IPS DF 19.7 (cell line): ENCODE data around the gene CACNG3.
A peak's percentile ranks its signal among the peaks of the same experiment; 100 is the strongest.
"Not testable (repeated sequence)": the region's sequence is repeated elsewhere in the genome, so short reads cannot be mapped to it uniquely, and the experiment has no call there.

Source experiments
- DNase-seq: peaks from one replicate; pipeline ENCODE4 v3.0.0-alpha.2; 2013; ENCODE audit warnings: low read depth, low spot score

CACNG3 gene

DNA sequence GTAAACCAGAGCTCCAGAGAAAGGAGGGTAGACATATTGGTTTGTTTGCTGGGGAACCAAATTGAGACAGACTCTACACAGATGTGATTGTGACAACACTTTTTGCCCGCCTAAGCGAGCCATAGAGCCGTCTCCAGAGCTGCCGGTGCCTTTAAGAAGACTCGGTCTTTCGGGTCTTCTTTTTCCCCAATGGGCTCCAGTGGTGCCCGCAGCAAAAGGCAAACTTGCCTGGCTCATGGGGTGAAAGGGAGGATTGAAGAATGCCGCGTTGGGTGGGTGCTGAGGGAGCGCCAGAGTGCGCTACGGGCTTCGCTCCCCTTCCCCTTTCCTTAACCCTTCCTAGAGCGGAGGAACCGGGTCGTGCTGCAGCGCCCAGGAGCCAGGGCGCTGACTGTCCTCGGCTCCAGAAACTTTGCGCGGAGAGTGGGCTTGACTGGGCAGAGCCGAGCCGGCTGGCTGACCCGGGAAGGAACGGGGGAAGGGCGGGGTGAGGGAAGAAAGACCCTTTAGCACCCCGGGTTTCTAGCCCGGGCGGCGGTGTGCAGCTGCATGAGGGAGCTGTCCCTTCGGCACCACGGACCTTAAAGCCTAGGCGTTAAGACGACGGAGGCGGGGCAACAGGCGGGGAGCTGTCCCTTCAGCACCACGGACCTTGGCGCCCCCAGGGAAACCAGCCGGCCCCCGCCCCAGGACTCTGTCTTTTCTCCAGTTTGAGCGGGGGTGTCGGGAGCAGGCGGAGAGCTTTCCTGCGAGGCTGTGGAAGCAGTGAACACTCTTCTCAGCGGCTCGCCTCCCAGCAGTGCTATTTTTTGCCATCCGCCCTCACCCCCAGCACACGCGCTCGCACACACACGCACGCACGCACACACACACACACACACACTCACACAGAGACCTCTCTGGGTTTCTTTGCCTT, at the start of gene CACNG3:
CACNG3 (plus strand) TSS at position 880 of the 916 bp plus-strand sequence. CDS start 420 bp downstream, outside the sequence.
- DNase-seq, result peak; percentile 47

GRCh38 chr16:24206926-24207325, 49.2 kb upstream of the CACNG3 start:
- no peak for DNase-seq

DNA sequence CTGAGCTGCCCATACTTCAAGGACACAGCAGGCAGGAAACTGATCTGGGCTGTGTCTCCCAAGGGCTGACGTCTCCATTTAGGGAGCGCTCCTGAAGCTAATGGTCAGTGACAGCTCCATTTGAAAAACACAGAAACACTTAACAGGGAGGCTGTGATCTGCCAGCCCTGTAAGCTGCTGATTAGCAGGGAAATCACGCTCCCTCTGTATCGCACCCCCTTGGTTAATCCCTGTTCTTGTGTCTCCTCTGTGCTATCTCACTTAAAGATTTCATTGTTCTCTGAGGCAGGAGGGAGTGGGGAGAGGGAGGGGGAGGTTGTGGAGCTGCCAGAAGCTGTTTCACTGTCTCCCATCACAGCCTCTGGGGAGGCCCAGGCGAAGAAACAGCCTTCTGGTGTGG, 47.4 kb upstream of the CACNG3 start:
- DNase-seq, result peak; percentile 7

DNA sequence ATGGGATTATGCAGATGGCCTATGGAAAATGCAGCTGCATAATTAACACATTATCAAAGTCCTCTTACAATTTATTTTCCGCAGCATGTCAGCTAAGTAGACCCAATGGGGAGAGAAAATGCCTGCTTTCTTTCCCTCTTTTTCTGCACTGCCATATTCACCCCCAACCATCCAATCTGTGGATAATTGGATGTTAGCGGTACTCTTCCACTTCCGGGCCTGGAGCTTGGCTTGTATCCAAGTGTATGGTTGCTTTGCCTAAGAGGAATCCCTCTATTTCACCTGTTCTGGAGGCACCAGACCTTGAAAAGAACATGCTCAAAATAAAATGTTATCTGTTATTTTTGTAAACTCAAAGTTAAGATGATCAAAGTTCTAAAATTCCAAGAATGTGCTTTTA, 41.1 kb upstream of the CACNG3 start:
- DNase-seq, result no peak

GRCh38 chr16:24216961-24217360, 39.2 kb upstream of the CACNG3 start:
- DNase-seq, result no peak

GRCh38 chr16:24217461-24217860, 38.7 kb upstream of the CACNG3 start:
- no peak for DNase-seq

DNA sequence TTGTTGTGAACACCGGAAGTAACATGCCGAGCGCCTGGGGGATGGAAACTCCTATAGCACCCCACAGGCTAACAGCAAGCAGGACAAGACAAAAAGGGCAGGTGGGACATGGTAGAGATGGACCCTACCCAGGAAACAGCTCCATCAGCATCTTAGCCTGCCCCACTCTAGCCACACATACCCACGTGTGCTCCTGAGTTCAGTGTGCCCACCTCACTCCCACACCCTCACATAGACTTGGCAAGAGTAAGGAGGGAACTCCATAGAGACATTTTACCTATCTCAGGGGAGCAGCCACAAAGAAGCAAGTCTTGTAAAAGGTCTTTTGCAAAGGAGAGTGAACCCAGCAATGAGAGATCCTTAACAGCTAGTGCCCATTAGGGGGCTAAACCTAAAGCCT, 37.8 kb upstream of the CACNG3 start:
- DNase-seq, result no peak

DNA sequence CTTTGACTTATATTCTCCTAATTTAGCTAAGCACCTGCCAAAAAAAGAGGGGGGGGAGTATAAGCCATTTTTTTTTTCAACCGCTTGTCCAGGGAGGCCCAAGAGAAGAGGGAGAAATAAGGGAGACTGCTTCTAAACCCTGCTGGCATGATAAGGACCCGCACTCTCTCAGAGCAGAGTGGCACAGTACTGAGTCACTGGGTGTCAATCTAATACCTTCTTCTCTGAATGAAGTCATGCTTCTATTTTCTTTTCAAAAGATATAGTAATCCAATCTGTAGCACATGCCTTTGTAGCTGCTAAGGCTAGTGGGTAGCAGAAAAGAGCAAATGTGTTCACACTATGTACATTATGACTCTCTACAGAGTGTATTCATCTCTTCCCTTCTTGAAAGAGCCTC, 34.9 kb upstream of the CACNG3 start:
- no peak for DNase-seq

DNA sequence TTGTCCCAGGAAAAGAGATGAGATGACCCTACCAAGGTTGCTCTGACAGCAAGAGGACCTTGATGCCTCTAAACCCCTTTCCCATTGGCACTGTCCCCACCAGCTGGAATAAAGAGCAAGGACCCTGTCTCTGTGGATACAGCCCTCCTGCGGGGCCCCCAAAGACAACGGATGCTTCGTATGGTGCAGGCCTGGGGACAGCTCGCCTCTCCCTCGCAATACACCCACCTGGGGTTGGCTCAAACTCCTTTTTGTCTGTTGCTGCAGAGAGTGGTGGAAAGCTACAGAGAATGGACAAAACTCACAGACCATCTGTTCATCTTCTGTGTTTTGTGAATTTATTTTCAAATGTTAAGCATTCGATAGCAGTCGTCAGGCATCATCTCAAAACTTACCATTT, 27.6 kb upstream of the CACNG3 start:
- no peak for DNase-seq

DNA sequence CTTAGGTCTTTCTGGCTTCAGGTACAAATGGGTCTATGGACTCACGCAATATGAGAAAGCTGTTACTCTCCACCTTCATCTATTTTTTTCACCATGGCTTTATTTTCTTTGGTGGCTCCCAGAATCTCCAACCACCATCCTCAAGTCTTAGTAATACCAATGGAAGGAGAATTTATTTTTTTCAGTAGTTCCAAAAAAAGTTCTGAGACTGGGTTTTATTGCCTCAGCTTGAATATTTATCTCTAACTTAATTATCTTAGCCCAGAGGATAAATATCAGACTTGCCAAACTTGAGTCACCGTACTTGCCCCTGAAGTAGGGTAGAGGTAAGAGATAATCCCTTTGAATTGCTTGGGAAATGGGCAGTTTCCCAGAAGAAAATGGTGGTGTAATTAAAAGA, 23.2 kb upstream of the CACNG3 start:
- DNase-seq, result no peak

- DNase-seq, result no peak
These were observed 21.4 kb upstream of the CACNG3 start for GRCh38 chr16:24234737-24235136.

GRCh38 chr16:24235806-24236205, 20.3 kb upstream of the CACNG3 start:
- DNase-seq, result no peak

- DNase-seq, result not testable (repeated sequence)
These were observed 17.3 kb upstream of the CACNG3 start for GRCh38 chr16:24238846-24239245.

DNA sequence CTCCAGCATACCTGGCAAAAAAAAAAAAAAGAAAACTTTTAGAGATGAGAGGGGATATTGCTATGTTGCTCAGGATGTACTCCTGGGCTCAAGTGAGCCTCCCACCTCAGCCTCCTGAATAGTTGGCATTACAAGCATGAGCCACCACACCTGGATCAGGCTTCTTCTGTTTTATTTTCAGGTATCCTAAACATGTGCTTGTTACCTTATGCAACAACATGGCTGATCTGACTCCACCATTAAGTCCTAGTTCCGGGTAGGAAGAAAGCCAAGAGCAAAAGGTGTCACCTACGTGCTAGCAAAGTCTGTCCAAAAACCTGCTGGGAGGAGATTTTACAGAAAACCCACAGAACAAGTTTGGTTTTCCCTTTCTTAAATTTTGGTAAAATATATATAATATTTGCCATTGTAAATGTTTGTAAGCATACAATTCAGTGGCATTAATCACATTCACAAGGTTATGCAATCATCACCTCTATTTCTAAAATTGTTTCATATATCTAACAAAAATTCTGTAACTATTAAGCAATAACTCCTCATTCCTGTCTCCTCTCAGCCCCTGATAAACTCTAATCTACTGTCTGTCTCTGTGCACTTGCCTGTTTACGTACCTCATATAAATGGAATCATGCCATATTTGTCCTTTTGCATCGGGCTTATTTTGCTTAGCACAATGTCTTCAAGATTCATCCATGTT, 9.1 kb upstream of the CACNG3 start:
- DNase-seq, result no peak

DNA sequence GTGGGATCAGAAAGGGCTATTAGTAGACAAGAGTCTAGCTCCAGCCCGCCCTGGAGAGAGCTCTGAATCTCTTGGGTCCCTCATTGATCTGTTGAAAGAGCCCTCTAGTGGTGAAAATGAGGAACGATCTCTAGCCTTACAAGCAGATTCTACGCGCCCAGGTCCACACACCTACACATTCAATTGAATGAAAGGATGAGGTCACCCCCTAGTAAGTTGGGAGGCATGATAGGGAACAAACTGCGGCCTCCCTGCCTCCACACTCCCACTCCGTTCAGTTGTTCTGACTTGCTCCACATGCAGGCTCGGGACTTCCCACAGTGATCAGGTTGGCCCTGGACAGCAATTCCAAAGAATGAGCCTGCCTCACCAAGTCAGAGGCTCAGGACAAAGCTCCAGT, 2.9 kb upstream of the CACNG3 start:
- peak; percentile 81 for DNase-seq

- DNase-seq, result no peak
These were observed 1.8 kb downstream of the CACNG3 start for GRCh38 chr16:24257958-24258357.

- DNase-seq, result no peak
These were observed 2.7 kb downstream of the CACNG3 start for GRCh38 chr16:24258791-24259190.

- DNase-seq, result no peak
These were observed 6.7 kb downstream of the CACNG3 start for GRCh38 chr16:24262816-24263215.

GRCh38 chr16:24270721-24271442, 14.7 kb downstream of the CACNG3 start:
- DNase-seq, result no peak

- DNase-seq, result no peak
These were observed 16.2 kb downstream of the CACNG3 start for GRCh38 chr16:24272379-24272778.

DNA sequence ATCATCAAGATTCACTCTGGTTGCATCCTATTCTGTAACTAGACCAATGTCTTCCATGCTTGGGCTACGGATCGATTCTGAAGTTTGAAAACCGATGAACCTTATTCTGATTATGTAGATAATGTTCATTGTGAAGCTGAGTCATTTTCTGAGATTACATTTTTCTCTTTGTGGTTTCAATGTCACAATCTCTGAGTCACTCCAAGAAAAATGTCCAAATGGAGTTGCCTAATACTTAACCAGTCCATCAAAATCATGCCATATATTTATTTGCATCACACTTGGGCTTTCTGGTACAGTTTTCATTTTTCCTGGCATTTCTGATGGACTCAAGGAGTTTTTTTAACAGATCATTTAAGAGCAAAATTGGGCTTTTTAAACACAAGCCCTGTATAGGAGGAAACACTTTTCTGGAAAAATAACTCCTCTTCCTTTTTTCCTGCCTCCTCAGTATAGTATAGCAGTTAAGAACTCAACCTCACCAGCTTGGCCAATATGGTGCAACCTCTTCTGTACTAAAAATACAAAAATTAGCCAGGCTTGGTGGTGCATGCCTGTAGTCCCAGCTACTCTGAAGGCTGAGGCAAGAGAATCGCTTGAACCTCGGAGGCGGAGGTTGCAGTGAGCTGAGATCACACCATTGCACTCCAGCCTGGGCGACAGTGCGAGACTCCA, 17.5 kb downstream of the CACNG3 start:
- DNase-seq, result no peak

- DNase-seq, result no peak
These were observed 19.3 kb downstream of the CACNG3 start for GRCh38 chr16:24275413-24275812.
